Glutamatergic neuron (in vitro differentiated cells): ENCODE measurements around the gene AFG3L2. TPM values are rescaled to one million over a fixed set of nuclear protein-coding genes. Genes with fewer than 3 reads are reported as not detected.

Experiments
- DNase-seq: peaks from one replicate; pipeline ENCODE4 v3.0.0; 2022
- H3K27ac Mint-ChIP-seq: one replicate; pipeline ENCODE4 v1.8.0; 2020; ENCODE audit warnings: mild to moderate bottlenecking, mixed read lengths, inconsistent platforms; ENCODE audit not compliant: unreplicated experiment
- H3K27me3 Mint-ChIP-seq: one replicate; pipeline ENCODE4 v1.8.0; 2020; ENCODE audit warnings: mild to moderate bottlenecking, moderate library complexity, mixed read lengths, inconsistent platforms; ENCODE audit not compliant: unreplicated experiment
- H3K36me3 Mint-ChIP-seq: one replicate; pipeline ENCODE4 v1.8.0; 2020; ENCODE audit warnings: mild to moderate bottlenecking, mixed read lengths, inconsistent platforms; ENCODE audit not compliant: unreplicated experiment
- H3K4me1 Mint-ChIP-seq: one replicate; pipeline ENCODE4 v1.8.0; 2020; ENCODE audit warnings: mild to moderate bottlenecking, low read depth, mixed read lengths, inconsistent platforms; ENCODE audit not compliant: unreplicated experiment
- H3K4me3 Mint-ChIP-seq: one replicate; pipeline ENCODE4 v1.8.0; 2020; ENCODE audit warnings: mild to moderate bottlenecking, mixed read lengths, inconsistent platforms; ENCODE audit not compliant: unreplicated experiment
- H3K9me3 Mint-ChIP-seq: one replicate; pipeline ENCODE4 v1.8.0; 2020; ENCODE audit warnings: mild to moderate bottlenecking, moderate library complexity, mixed read lengths, inconsistent platforms; ENCODE audit not compliant: unreplicated experiment
- CTCF ChIP-seq: fragments of 200-600 bp; sonication (generic); IDR thresholded peaks from one replicate; pipeline ENCODE4 v1.5.0; 2021; ENCODE audit not compliant: partially characterized antibody, unreplicated experiment
- total RNA-seq: library from RNA; stranded (reverse); fragmentation: NEBNext Ultra II Directional; extraction: Animal tissue kit (Norgen Biotek cat#: 25700); gene quantifications from one replicate; pipeline ENCODE4 v1.2.1, GENCODE V29; 2021; ENCODE audit not compliant: unreplicated experiment

AFG3L2 gene
- total RNA-seq, 1 donor from 2014 or later: 46.7 TPM

- Mint-ChIP-seq H3K27me3 (peaks cover 3% of the 10 kb centered on the region), H3K9me3 (peaks cover 6% of the 10 kb centered on the region), H3K4me3 (no peak overlapping the region), H3K4me1 (peaks cover 3% of the 10 kb centered on the region), H3K36me3 (peaks cover 4% of the 10 kb centered on the region), H3K27ac (peak overlapping the region; percentile 33)
- DNase-seq: no peak
- no peak for TF ChIP-seq CTCF
Measured at GRCh38 chr18:12326711-12327460, 50.1 kb downstream of the AFG3L2 start.

- Mint-ChIP-seq H3K36me3 (peaks cover 4% of the 10 kb centered on the region), H3K4me3 (no peak overlapping the region), H3K4me1 (peaks cover 10% of the 10 kb centered on the region), H3K27me3 (peaks cover 2% of the 10 kb centered on the region), H3K9me3 (peaks cover 6% of the 10 kb centered on the region), H3K27ac (peak overlapping the region; percentile 17)
- TF ChIP-seq CTCF: no peak
- DNase-seq: no peak
Measured at GRCh38 chr18:12325726-12326245, 51.2 kb downstream of the AFG3L2 start.

GRCh38 chr18:12324991-12325725 lies 51.9 kb downstream of the AFG3L2 start:
- peaks cover 12% of the 10 kb centered on the region for H3K4me1 Mint-ChIP-seq
- peaks cover 6% of the 10 kb centered on the region for H3K9me3 Mint-ChIP-seq
- DNase-seq: no peak
- H3K27ac Mint-ChIP-seq: no peak overlapping the region
- no peak overlapping the region for H3K4me3 Mint-ChIP-seq
- peaks cover 4% of the 10 kb centered on the region for H3K36me3 Mint-ChIP-seq
- TF ChIP-seq CTCF: no peak
- H3K27me3 Mint-ChIP-seq: peaks cover 2% of the 10 kb centered on the region

- Mint-ChIP-seq H3K36me3 (peaks cover 2% of the 10 kb centered on the region), H3K4me3 (no peak overlapping the region), H3K4me1 (peaks cover 12% of the 10 kb centered on the region), H3K9me3 (peaks cover 2% of the 10 kb centered on the region), H3K27ac (no peak overlapping the region), H3K27me3 (peaks cover 1% of the 10 kb centered on the region)
- TF ChIP-seq CTCF: no peak
- DNase-seq: no peak
Measured at GRCh38 chr18:12321333-12321732, 55.7 kb downstream of the AFG3L2 start.

- H3K27me3 Mint-ChIP-seq: no peaks in the 10 kb centered on the region
- no peak for DNase-seq
- no peaks in the 10 kb centered on the region for H3K36me3 Mint-ChIP-seq
- no peak for TF ChIP-seq CTCF
- H3K9me3 Mint-ChIP-seq: no peaks in the 10 kb centered on the region
- H3K4me3 Mint-ChIP-seq: no peak overlapping the region
- H3K4me1 Mint-ChIP-seq: peaks cover 27% of the 10 kb centered on the region
- H3K27ac Mint-ChIP-seq: no peak overlapping the region
Measured at GRCh38 chr18:12318857-12319256, 58.2 kb downstream of the AFG3L2 start.
